Heart left ventricle (tissue), 13 donors: Measurements from ENCODE around the gene LONRF3.

Source experiments
- CTCF ChIP-seq, 12 donors: fragments of 200-600 bp; sonication (generic) in 4 of 12; IDR thresholded peaks; one replicate each; pipeline versions ENCODE4 v1.5.0 to v1.8.0; 2018 to 2022; ENCODE audit warnings: antibody characterized with exemption in 12 of 12, mild to moderate bottlenecking in 5 of 12
- POLR2A ChIP-seq, 2 donors: fragments of 450-650 bp; IDR thresholded peaks; one replicate each; pipeline ENCODE4 v1.6.1; 2017; ENCODE audit warnings: antibody characterized with exemption in 2 of 2, mild to moderate bottlenecking in 2 of 2, moderate library complexity in 2 of 2
- donor health status: ischemic (EF 13 %, LVEDD 7.1; RV severe dilation, severe dysfunction).
- donor health status: DM: no; HTN: yes; CAD: no.
- donor health status: DM: no; HTN: no; CAD: no.
- donor health status: ischemic (EF 25% LVEDD 6.9; RV normal size, moderate dysfunction).
- donor health status: ischemic (EF 25% LVEDD 5.7; RV mildly dilated, moderate dysfunction).
- donor health status: ischemic (EF 35%, LVEDD 5.7; RV mildly dilated, moderate dysfunction).
- donor health status: nonischemic (EF 11% LVEDD 7.7; RV severe dilation, severe dysfunction).
- donor health status: DM: yes; HTN: yes; CAD: no.
- donor health status: PGD.
- donor health status: ischemic (EF 29% LVEDD 5.4; RV normal size, mild dysfunction).
- donor health status: nonischemic (EF 23%, LVEDD 6.1; RV moderate dilation, normal function).

- no peak for TF ChIP-seq CTCF (IDR thresholded peaks at IDR 0.05)
- no peak for TF ChIP-seq POLR2A (IDR thresholded peaks at IDR 0.05)
These were observed 54.4 kb downstream of the LONRF3 start for GRCh38 chrX:119028733-119029330.
